Measurements from ENCODE around the gene UNC119.
"Not testable (repeated sequence)": the region's sequence is repeated elsewhere in the genome, so short reads cannot be mapped to it uniquely, and the experiment has no call there.

UNC119 gene

GRCh38 chr17:28540231-28540630 is 12.2 kb downstream of the UNC119 start:
- DNase-seq, result no peak

- DNase-seq, result no peak
These were observed 14.0 kb downstream of the UNC119 start for GRCh38 chr17:28538296-28538895.

- no peak for DNase-seq
These were observed 15.2 kb downstream of the UNC119 start for GRCh38 chr17:28537219-28537610.

- DNase-seq, result no peak
These were observed 15.7 kb downstream of the UNC119 start for GRCh38 chr17:28536532-28537218.

- no peak for DNase-seq
These were observed 17.6 kb downstream of the UNC119 start for GRCh38 chr17:28534740-28535375.

GRCh38 chr17:28533091-28533807 is 19.2 kb downstream of the UNC119 start:
- DNase-seq, result no peak

GRCh38 chr17:28532050-28532960 is 20.1 kb downstream of the UNC119 start:
- no peak for DNase-seq

- DNase-seq, result no peak
These were observed 21.5 kb downstream of the UNC119 start for GRCh38 chr17:28530926-28531325.

GRCh38 chr17:28530250-28530649 is 22.2 kb downstream of the UNC119 start:
- DNase-seq, result no peak

GRCh38 chr17:28529013-28529400 is 23.4 kb downstream of the UNC119 start:
- DNase-seq, result no peak

GRCh38 chr17:28528327-28529012 is 24.0 kb downstream of the UNC119 start:
- no peak for DNase-seq

- no peak for DNase-seq
These were observed 24.6 kb downstream of the UNC119 start for GRCh38 chr17:28527859-28528258.

- DNase-seq, result no peak
These were observed 25.2 kb downstream of the UNC119 start for GRCh38 chr17:28527181-28527681.

GRCh38 chr17:28526381-28526780 is 26.0 kb downstream of the UNC119 start:
- DNase-seq, result no peak

GRCh38 chr17:28524476-28525424 is 27.7 kb downstream of the UNC119 start:
- no peak for DNase-seq

GRCh38 chr17:28523876-28524275 is 28.5 kb downstream of the UNC119 start:
- no peak for DNase-seq

GRCh38 chr17:28523186-28523585 is 29.2 kb downstream of the UNC119 start:
- DNase-seq, result no peak

- not testable (repeated sequence) for DNase-seq
These were observed 30.1 kb downstream of the UNC119 start for GRCh38 chr17:28522281-28522680.

- DNase-seq, result no peak
These were observed 30.9 kb downstream of the UNC119 start for GRCh38 chr17:28521311-28522085.

GRCh38 chr17:28520687-28521086 is 31.7 kb downstream of the UNC119 start:
- no peak for DNase-seq
